HG02852 (cell line): ENCODE results near the gene OTOGL.
A peak's percentile ranks its signal among the peaks of the same experiment; 100 is the strongest.

ENCODE experiments used
- ATAC-seq: cut with Tn5 transposase; IDR thresholded peaks from one replicate; pipeline ENCODE4 v1.9.1; 2021; ENCODE audit warnings: mild to moderate bottlenecking, moderate library complexity; ENCODE audit not compliant: unreplicated experiment

OTOGL gene, protein sequence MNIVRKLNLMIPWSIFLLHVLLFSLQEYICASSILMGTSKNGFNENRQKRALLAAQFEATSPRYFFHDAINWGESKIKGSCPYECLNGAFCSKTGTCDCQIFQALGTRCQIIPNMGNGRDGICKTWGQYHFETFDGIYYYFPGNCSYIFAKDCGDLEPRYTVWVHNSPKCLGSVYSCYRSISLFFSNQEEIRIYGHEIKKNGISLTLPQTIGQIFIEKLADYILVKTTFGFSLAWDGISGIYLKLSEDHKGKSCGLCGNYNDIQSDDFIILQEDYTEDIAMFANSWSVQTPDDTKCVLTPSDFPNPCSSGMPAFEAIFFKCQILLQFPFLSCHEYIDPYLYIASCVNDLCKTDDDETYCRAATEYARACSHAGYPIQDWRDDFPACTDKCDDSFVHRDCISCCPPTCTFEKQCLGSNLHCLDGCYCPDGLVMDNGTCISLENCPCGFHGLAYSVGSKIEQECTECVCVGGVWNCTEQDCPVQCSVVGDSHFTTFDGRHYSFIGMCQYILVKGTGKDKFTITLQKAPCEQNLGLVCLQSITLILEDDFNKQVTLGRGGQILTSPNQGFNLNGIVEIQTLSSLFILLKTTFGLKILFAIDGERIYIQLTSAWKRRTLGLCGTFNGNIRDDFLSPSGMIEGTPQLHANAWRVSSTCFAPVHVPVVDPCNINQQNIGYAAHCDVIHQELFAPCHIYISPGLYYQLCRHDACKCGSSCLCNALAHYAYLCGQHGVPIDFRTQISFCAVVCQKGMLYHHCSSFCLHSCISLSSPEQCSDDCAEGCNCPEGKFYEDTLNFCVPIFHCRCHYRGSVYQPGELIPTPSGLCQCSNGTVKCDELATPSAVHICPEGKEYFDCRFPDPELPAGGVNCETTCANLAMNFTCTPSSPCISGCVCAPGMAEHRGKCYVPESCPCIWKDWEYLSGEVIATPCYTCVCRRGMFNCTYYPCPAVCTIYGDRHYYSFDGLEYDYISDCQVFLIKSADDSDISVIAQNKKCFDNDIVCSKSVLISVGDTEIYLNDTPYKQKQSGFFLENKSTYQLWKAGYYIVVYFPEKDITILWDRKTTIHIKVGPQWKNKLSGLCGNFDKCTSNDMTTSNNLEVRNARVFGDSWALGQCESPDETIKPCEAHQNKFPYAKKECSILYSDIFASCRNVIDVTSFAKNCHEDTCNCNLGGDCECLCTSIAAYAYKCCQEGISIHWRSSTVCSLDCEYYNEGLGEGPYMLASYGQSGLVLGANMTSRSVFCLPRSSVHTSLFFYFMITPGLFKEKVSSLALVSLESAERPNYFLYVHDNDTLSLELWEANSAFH (N-terminal part only)

DNA sequence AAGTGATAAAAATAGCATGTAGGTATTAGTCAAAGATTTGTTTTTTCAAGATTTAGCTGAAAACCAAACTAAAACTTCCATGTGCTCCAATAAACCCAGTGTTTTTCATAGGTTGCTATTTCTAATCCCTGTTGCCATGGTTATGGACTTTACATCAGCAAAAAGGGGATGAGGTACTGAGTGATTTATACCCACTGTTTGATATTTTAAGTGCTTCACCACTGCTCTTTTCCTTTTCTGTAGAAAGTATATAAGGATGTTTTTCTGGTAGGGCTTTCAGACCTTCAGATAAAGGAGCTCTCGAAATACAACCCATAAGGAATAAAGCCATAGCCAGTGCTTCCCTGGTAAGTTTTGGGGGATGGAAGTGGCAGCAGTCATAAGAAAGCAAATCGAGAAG is at the start of gene OTOGL:
TSS of gene OTOGL (plus strand) at position 279 of the 400 bp plus-strand sequence. CDS start 109,895 bp downstream, outside the sequence.
- no peak for ATAC-seq

DNA sequence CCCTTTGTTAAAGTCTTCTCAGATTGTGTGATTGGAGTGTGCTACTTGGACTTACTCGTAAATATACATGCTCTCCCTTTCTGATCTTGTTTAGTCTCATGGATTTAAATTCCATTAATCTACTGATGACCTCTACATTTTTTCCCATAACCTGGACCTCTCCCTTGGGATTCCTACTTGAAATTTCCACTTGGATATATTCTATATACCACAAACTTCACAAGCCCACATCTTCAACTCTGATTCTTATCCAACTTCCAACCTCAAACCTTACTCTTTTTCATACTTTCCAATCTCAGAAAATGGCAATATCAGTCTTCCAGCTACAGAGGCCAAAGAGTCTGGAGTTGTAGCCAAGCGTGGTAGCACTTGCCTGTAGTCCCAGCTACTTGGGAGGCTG is 49.1 kb upstream of the OTOGL start:
- ATAC-seq = no peak

DNA sequence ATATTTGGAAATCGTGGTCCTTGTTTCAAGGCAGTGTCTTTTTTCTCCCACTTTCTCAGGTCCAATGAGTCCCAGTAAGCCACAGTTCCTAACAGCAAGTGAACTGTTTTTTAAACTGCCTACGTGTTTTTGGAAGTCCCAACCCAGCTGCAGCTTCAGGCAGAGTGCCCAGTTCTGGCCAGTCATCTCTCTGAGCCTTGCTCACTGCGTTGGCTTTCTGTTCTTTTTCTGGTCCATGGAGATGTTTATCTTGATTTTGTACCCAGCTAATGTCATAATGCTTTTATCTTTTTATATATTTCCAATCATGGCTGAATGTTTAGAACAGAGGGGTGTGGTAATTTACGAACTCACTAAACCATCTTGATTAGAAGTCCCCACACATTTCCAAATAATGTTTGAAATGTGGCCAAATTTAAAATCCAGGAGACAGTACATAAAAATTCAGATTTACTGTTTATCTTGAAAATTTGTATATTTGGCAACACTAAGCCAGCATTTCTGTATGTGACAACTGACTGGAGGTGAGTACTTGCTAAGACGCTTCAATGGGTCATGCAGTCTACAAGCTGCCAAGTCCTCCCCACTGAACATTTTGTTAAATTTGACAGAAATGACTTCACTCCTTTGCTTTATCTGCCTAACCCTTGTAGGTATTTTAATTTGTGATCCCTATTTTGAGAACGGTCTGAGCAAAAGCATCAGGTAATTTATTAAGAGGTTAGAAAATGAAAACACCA is 46.1 kb upstream of the OTOGL start:
- ATAC-seq = no peak

DNA sequence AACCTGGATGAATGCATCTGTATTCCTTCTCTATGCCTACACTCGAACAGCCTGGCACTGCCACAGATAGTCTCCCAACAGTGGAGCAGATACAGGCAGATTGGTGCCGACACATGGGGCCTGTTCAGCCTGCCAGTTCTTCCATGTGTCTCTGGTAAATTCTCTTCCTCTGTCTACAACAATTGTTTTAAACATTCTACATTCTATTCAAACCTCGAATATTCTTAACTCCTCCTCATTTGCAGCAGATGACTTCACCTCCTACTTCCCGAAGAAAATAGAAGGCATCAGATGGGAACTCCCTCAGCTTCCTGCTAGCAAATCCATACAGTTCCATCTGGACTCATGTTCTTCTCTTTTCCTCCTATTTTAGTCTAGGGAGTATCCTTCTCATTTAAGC is 43.1 kb upstream of the OTOGL start:
- no peak for ATAC-seq

DNA sequence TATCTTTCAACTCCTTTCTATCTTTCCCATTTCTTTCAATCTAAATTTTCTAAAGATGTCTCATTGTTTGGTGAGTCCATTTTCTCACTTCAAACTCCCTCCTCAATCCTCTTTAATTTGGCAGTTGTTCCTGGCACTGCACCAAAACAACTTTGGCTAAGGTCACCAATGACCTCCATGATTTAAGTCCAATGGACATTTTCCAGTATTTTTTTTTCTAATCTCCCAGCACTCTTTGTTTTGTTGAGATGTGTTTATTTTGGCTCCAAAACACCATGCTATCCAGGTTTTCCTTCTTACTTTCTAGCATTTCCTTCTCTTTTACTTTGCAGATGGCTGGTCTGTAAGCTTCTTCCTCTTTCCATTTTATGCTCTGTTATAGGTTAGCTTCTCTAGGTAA is 42.5 kb upstream of the OTOGL start:
- no peak for ATAC-seq

DNA sequence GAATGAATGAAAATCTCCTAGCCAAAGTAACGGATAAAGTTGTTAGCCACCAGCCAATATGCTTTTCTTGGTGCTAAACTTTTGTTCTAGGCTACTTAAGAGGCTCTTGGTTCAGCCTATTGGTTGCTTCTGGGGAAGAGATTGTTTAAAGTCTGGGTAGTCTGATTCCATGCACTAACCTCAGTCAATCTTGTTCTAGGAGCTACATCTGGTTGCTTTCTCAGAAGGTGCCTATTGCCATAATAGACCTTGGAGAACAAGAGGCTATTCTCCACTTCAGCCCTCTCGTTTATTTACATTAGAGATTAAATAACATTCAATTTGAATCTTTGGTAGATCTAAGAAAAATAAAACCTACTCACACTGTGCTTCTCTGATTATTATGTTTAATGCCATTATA is 40.8 kb upstream of the OTOGL start:
- ATAC-seq = no peak

DNA sequence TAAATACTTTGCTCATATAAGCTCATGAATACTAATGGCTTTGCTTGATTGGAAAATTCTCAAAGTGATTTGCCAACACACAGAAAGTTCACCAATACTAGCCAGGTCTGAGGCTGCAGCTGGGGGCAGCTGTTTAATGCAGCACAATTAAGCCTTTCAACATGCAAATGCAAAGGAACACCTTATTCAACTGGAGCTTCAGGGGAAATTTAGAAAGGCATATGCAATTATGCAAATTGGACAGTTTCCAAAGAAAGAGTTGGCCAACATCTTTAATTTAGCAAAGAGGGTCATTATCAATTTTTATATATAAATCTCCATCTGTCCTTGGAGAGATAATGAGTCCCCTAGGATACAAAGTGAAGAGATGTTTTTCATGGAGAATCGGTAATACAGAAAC is 40.2 kb upstream of the OTOGL start:
- no peak for ATAC-seq

DNA sequence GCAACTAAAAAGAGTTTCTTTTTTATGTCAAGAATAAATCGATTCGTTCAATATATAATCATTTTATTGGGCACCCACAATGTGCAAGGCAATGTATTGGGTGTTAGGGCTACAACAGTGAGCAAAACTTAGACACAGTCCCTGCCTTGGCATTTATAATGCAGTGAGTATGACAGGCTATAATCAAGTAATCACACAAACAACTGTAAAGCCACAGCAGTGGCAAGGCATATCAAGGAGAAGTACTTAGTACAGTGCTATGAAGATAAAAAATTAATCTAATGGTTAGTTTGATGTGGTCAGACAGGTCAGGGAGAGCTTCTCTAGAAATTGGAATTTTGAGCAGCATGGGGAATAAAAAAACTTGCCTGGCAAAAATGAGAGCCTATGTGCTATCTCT is 39.5 kb upstream of the OTOGL start:
- no peak for ATAC-seq

DNA sequence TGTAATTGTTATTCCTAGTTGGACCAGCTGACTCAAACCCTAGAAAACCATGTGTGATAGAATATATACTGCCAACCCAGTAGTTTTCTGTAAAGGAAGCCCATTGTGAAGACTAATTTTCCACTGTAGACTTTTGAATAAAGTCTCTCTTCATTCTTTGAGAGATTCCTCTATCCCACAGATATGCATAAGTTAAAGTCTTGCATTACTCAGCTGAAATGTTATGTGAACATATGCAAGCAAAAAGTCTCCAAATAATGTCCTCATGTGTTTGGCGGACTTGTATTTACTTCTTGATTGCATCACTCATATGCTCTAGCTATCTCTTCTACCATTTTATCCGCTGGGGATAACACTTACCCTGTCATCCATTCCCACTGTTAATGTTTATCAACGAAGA is 35.1 kb upstream of the OTOGL start:
- no peak for ATAC-seq

DNA sequence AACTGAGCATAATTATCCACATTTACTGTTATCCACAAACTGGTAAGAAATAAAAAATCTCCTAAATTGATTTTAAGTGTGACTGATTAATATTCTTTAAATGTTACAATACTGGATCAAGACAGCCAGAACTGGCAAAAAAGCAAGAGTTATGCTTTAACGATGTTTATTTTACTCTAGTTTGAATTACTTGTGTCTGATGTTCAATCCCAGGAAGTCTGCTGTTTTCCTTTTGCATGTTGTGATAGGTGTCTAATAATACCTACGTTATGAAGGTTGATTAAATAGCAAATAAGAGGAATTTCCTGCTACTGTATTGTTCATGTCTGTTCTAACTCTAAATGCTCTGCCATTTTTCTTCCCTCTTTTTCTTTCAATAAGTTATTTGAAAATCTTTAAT is 34.4 kb upstream of the OTOGL start:
- ATAC-seq = no peak

DNA sequence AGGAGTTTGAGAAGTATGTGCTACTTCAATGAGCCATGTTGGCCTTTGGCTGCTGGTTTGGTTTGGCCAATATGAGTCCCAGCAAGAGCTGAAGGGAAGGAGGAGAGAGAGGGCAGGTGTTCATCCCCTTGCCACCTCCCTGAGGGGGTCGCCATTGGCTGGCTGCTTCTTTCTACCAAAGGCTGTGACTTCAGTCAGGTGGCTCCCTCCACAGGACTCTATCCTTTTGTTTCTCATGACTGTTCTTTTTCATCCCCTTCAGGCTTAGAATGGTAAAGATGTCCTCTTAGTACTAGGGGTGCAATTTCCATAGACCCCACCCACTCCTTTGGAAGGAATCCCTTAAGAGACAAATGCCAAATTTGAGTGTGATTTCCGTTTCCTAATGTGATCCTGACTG is 31.2 kb upstream of the OTOGL start:
- no peak for ATAC-seq

DNA sequence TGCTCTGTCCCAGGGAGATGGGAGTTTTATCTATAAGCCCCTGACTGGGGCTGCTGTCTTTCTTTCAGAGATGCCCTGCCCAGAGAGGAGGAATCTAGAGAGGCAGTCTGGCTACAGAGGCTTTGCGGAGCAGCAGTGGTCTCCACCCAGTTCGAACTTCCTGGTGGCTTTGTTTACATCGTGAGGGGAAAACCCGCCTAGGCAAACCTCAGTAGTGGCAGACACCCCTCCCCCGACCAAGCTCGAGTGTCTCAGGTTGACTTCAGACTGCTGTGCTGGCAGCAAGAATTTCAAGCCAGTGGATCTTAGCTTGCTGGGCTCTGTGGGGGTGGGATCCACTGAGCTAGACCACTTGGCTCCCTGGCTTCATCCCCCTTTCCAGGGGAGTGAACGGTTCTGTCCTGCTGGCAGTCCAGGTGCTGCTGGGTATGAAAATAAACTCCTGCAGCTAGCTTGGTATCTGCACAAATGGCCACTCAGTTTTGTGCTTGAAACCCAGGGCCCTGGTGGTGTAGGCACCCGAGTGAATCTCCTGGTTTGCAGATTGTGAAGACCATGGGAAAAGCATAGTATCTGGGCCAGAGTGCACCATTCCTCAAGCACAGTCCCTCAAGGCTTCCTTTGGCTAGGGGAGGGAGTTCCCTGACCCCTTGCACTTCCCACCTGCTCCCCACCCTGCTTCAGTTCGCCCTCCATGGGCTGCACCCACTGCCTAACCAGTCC is 15.3 kb upstream of the OTOGL start:
- peak; percentile 66 for ATAC-seq

DNA sequence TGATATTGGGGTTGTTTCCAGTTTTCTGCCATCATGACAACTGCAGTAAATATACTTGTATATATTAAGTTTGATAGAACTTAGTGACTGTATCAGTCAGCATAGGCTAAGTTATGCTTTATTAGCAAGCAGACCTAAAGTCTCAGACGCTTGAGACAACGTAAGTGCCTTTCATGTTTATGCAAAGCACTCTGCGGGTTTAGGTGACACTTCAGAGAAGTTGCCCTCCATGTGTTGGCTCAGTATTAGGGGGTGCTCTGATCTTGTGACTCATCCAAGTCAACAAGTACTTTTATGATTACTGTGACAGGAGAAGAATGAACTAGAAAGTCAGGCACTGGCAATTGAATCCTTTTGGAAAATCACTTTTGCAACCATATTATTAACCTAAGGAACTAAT is 13.3 kb upstream of the OTOGL start:
- ATAC-seq = no peak

DNA sequence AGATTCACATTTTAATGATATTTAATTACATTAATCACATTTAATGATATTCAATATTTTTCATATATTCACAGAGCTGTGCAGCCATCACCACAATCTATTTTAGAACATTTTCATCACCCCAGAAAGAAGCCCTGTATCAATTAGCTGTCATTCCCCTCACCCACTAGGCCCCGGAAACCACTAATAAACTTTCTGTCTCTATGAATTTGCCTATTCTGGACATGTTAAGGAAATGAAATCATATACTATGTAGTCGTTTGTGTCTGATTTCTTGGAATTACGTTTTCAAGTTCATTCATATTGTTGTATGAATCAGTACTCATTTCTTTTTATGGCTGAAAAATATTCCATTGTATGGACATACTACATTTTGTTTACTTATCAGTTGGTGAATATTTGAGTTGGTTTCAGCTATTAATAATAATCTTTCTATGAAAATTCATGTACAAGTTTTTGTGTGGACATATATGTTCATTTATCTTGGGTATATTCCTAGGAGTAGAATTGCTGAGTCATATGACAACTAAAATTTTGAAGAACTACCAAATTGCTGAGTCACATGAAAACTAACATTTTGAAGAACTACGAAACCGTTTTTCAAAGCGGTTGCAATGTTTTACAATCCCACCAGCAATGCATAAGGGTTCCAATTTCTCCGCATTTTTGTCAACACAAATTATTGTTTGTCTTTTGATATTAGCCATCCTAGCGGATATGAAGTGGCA is 11.7 kb upstream of the OTOGL start:
- ATAC-seq = peak; percentile 50

DNA sequence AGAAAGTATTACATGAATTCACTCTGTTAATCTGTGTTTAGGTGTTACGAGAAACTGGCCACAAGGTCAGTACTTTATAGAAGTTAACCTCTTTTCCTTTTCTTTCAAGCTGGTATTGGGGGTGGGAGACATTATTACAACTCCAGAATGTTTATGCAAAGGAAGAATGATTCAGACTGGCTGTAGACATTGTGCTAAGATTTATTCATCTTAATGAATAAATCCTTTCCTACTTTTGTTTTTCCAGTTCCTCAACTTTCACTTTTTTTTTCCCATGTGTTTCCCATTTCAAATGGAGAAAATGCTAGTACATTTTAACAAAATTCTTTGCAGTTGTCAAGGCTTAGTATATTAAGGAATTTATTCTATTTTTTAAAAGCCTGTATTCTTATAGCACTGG is 1.3 kb downstream of the OTOGL start:
- no peak for ATAC-seq

DNA sequence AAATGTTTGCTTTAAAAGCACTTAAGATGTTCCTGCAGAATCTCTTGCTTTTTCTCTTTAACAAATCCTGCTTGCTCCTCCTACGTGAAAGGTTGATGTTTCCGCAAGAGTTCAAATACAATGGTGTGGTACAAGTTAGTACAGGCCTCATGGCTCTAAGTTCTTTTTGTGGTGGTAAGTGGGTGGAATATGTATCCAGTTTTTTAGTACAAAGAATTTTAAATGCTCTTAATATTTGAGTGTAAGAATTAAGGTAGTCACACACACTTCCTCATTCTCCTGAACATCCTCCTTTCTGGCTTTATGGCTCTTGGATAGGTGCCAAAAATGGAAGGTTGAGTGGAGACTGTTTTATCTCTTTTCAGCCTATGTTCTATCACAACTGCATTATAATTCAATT is 1.8 kb downstream of the OTOGL start:
- no peak for ATAC-seq

DNA sequence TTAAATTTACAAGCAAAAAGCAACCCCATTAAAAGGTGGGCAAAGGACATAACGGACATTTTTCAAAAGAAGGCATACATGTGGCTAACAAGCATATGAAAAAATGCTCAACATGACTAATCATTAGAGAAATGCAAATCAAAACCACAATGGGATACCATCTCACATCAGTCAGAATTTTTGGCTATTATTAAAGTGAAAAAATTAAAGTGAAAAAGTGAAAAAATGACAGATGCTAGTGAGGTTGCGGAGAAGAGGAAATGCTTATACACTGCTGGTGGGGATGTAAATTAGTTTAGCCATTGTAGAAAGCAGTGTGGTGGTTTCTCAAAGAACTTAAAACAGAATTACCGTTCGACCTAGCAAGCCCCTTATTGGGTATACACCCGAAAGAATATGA is 7.9 kb downstream of the OTOGL start:
- ATAC-seq = no peak

DNA sequence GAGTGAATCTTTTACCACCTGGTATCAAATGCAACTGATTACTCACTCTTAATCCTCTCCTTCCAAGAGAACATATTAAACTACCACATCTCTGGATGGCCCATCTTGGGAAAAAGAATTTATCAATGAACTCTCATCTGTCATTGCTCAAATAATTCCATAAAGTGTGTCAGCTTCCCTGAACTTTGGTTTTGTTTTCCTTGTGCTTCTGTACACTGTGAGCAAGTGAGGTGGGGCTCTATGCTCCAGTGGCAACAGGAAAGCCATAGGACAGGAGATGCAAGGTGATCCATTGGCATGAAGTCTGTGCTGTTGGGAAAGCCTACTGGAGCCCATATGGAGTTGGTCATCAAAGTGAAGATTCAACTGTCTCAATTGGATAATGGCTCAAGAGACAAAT is 17.4 kb downstream of the OTOGL start:
- ATAC-seq = no peak
